Measurements from ENCODE around the gene ZNF385A. TPM values are rescaled to one million over a fixed set of nuclear protein-coding genes. Genes with fewer than 3 reads are reported as not detected.

Gene ZNF385A
- total and polyA plus RNA-seq, 2 of the 8 experiments (the other 6 are each of a cell fraction or from before 2014, with no cell fraction given), result 5.2 to 14.3 TPM

GRCh38 chr12:54390668-54391551 is 6.4 kb upstream of the ZNF385A start (continued):
- no peak for TF ChIP-seq CHD7 (IDR thresholded peaks at IDR 0.05; ENCODE audit: insufficient replicate concordance, low read length)
- no peak for TF ChIP-seq JUN (IDR thresholded peaks at IDR 0.05; ENCODE audit: low read depth, low read length)
- no peak for TF ChIP-seq RFX5 (IDR thresholded peaks at IDR 0.05; ENCODE audit: borderline replicate concordance, low read depth, low read length)
- TF ChIP-seq CBX5 (IDR thresholded peaks at IDR 0.05; ENCODE audit: low read depth, low read length), result no peak
- TF ChIP-seq CHD1 (IDR thresholded peaks at IDR 0.05; ENCODE audit: low read depth, low read length), result no peak
- no peak for TF ChIP-seq MAFK (IDR thresholded peaks at IDR 0.05; ENCODE audit: low read depth, low read length)
- TF ChIP-seq EP300 (IDR thresholded peaks at IDR 0.05; ENCODE audit: borderline replicate concordance in 1 of 2, low read depth in 2 of 2, low read length in 2 of 2), result peak in 1 of 2 experiments; percentile 19; a peak in 1 of 3 replicates
- TF ChIP-seq CTBP2 (IDR thresholded peaks at IDR 0.05; ENCODE audit: borderline replicate concordance, insufficient read depth, insufficient read length, low read length), result no peak
- no peak for TF ChIP-seq SAP30 (IDR thresholded peaks at IDR 0.05; ENCODE audit: insufficient read depth, insufficient replicate concordance, low read length)
